ENCODE measurements around the gene RBMS1.

- TF ChIP-seq POLR2A (IDR thresholded peaks at IDR 0.05; ENCODE audit: insufficient read depth in 1 of 2, low read depth in 2 of 2, low read length in 2 of 2) (0 out of 4 replicates have a peak, but pooled peaks of 1 of the 2 experiments have one; percentile 27), ZNF333 (CRISPR knock-in tag; IDR thresholded peaks at IDR 0.05; ENCODE audit: borderline replicate concordance) (no peak; the same call in 1 of the 2 replicates), ZSCAN5A (CRISPR knock-in tag; IDR thresholded peaks at IDR 0.05; ENCODE audit: borderline replicate concordance) (no peak), RNF2 (conservative IDR thresholded peaks at IDR 0.05; ENCODE audit: low read depth) (no peak), REST (IDR thresholded peaks at IDR 0.05; ENCODE audit: borderline replicate concordance in 1 of 2, low read depth in 1 of 2, low read length in 2 of 2) (no peak), CHD2 (IDR thresholded peaks at IDR 0.05; ENCODE audit: low read depth, low read length) (no peak), MED8 (CRISPR knock-in tag; IDR thresholded peaks at IDR 0.05; ENCODE audit: insufficient replicate concordance) (no peak), GTF2F1 (IDR thresholded peaks at IDR 0.05; ENCODE audit: low read length) (no peak), CTCF (CRISPR knock-in tag; IDR thresholded peaks at IDR 0.05) (peak; percentile 24; the same call in 1 of the 2 replicates), ZNF549 (CRISPR knock-in tag; IDR thresholded peaks at IDR 0.05) (no peak), KLF16 (CRISPR knock-in tag; IDR thresholded peaks at IDR 0.05) (0 out of 4 replicates have a peak, but pooled peaks of 1 of the 2 experiments have one; percentile 41), POLR2AphosphoS5 (IDR thresholded peaks at IDR 0.05; ENCODE audit: low read depth, low read length) (no peak)
Observed at GRCh38 chr2:160406591-160407392, 86.8 kb downstream of the RBMS1 start.

Data from HepG2 (cell line).